Transverse colon (tissue), 4 donors: ENCODE results near the gene STBD1. TPM values are rescaled to one million over a fixed set of nuclear protein-coding genes. Genes with fewer than 3 reads are reported as not detected.

Experiments used
- DNase-seq: peaks from one replicate; pipeline ENCODE4 v3.0.0-alpha.2; 2019
- H3K27ac ChIP-seq, 4 donors: fragments of 200-600 bp; sonication (generic); 2 replicates each; pipeline ENCODE4 v1.5.1; 2016 to 2018; ENCODE audit warnings: inconsistent platforms in 4 of 4
- H3K27me3 ChIP-seq: fragments of 200-600 bp; sonication (generic); 2 replicates; pipeline ENCODE4 v1.5.1; 2017; ENCODE audit warnings: inconsistent platforms
- H3K36me3 ChIP-seq, 4 donors: fragments of 200-600 bp; sonication (generic); 2 replicates each; pipeline ENCODE4 v1.5.1; 2017 to 2019; ENCODE audit warnings: inconsistent platforms in 4 of 4
- H3K4me1 ChIP-seq, 4 donors: fragments of 200-600 bp; sonication (generic); 2 replicates each; pipeline ENCODE4 v1.5.1; 2017 to 2020; ENCODE audit warnings: inconsistent platforms in 4 of 4
- H3K4me3 ChIP-seq, 4 donors: fragments of 200-600 bp; sonication (generic); 1 replicate in 1 of 4; 2 replicates in 3 of 4; pipeline versions ENCODE4 v1.5.1 to v1.6.1; 2017 to 2019; ENCODE audit warnings: inconsistent platforms in 4 of 4
- H3K9me3 ChIP-seq, 2 donors: fragments of 200-600 bp; sonication (generic); 2 replicates each; pipeline ENCODE4 v1.5.1; 2017 to 2019; ENCODE audit warnings: inconsistent platforms in 2 of 2
- EP300 ChIP-seq: sonication (generic); formaldehyde crosslinking; IDR thresholded peaks from one replicate; pipeline ENCODE4 v1.6.1; 2017; ENCODE audit warnings: antibody characterized with exemption, low read depth
- POLR2A ChIP-seq: fragments of 450-650 bp; IDR thresholded peaks from one replicate; pipeline ENCODE4 v1.6.1; 2016; ENCODE audit warnings: antibody characterized with exemption, mild to moderate bottlenecking, moderate library complexity
- POLR2AphosphoS5 ChIP-seq, 3 donors: sonication (generic); formaldehyde crosslinking; IDR thresholded peaks; one replicate each; pipeline ENCODE4 v1.6.1; 2016; ENCODE audit warnings: antibody characterized with exemption in 3 of 3
- WGBS, 2 donors: methylation state at CpG; one replicate each; pipeline ENCODE4 v1.1.5; 2018; ENCODE audit warnings: low coverage in 1 of 2; 5-methylcytosine and 5-hydroxymethylcytosine counted together
- in situ Hi-C, 4 donors: fragments of 200-750 bp; cut with MboI; loops; one replicate each; pipeline versions ENCODE4 v1.15.0 to v1.15.1; 2017; ENCODE audit warnings: low sequenced_read_pairs in 3 of 4, low pct_ligation_motif_present in 1 of 4, low pct_unique_long_range_greater_than_20kb in 1 of 4
- intact Hi-C: fragments of 100-400 bp; cut with DNase I; formaldehyde crosslinking; loops from one replicate; pipeline ENCODE4 v1.15.1; 2023; ENCODE audit warnings: low total_unique reads
- total RNA-seq, 4 donors: library from RNA; depleted of rRNA; stranded (reverse); fragments of >200 nt; gene quantifications; one replicate each; pipeline ENCODE4 v1.1.0, GENCODE V29; 2016
- TF ChIP-seq, protein P1 (sequence below), 5 experiments: fragments of 200-600 bp in 3 of 5; fragments of 450-650 bp in 2 of 5; sonication (generic) in 3 of 5; IDR thresholded peaks; 1 replicate in 2 of 5; 2 replicates in 3 of 5; pipeline ENCODE4 v1.5.1; 2016 to 2017; ENCODE audit warnings: antibody characterized with exemption in 5 of 5, inconsistent platforms in 3 of 5, mild to moderate bottlenecking in 2 of 5, moderate library complexity in 1 of 5

The STBD1 gene
- total RNA-seq, 4 donors from 2014 or later, result 5.4 to 48.7 (median 17.0) TPM

- Histone ChIP-seq H3K4me3 (no peak overlapping the region), H3K27me3 (no peaks in the 10 kb centered on the region)
Observed at GRCh38 chr4:76298227-76298626, 8.3 kb upstream of the STBD1 start.

DNA sequence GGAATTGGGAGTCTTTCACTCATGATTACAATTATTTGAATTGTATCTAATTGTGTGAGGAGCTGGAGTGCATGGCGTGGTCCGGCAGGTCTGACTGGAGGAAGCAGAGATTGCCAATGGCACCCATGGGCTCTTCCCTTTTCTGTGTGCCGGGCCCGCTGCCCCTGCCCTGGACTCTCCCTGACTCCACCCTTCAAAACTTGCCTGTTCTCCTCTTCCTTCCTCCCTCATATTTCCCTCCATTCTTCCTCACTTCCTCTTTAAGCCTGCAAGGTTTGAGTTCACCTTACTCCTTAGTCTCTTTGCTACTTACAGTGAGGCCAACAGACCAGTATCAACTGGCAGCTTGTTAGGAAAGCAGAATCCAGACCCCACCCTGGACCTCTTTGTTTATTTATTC is 6.5 kb upstream of the STBD1 start:
- peaks cover 0 to 27% (median 0%) of the 10 kb centered on the region in 4 donors for H3K4me1 ChIP-seq
- DNase-seq, result no peak
- no peaks in the 10 kb centered on the region for H3K9me3 ChIP-seq
- in situ Hi-C loops (no loop called here), intact Hi-C loops (loop anchor here (10.0 kb wide), 1 partner anchor 125 kb away; no protein-coding TSS in a partner anchor)
- TF ChIP-seq EP300, result no peak
- TF ChIP-seq, protein P1, sequence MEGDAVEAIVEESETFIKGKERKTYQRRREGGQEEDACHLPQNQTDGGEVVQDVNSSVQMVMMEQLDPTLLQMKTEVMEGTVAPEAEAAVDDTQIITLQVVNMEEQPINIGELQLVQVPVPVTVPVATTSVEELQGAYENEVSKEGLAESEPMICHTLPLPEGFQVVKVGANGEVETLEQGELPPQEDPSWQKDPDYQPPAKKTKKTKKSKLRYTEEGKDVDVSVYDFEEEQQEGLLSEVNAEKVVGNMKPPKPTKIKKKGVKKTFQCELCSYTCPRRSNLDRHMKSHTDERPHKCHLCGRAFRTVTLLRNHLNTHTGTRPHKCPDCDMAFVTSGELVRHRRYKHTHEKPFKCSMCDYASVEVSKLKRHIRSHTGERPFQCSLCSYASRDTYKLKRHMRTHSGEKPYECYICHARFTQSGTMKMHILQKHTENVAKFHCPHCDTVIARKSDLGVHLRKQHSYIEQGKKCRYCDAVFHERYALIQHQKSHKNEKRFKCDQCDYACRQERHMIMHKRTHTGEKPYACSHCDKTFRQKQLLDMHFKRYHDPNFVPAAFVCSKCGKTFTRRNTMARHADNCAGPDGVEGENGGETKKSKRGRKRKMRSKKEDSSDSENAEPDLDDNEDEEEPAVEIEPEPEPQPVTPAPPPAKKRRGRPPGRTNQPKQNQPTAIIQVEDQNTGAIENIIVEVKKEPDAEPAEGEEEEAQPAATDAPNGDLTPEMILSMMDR (IDR thresholded peaks at IDR 0.05), result no peak
- no peak for TF ChIP-seq POLR2A
- H3K27me3 ChIP-seq, result no peaks in the 10 kb centered on the region
- H3K36me3 ChIP-seq, result no peaks in the 10 kb centered on the region
- H3K4me3 ChIP-seq, result no peak overlapping the region
- H3K27ac ChIP-seq, result no peak overlapping the region
- 42 to 69% methylated on average over 2 to 4 of the region's 4 CpGs for WGBS, 2 donors

More at GRCh38 chr4:76298227-76298626, 8.3 kb upstream of the STBD1 start:
- no peak for DNase-seq
- no peaks in the 10 kb centered on the region for H3K36me3 ChIP-seq
- in situ Hi-C loops (no loop called here), intact Hi-C loops (no loop called here)
- H3K4me1 ChIP-seq, result peaks cover 0 to 22% (median 0%) of the 10 kb centered on the region in 4 donors
- TF ChIP-seq EP300, result no peak
- TF ChIP-seq, protein P1 (IDR thresholded peaks at IDR 0.05), result no peak
- H3K27ac ChIP-seq, result no peak overlapping the region
- no peaks in the 10 kb centered on the region for H3K9me3 ChIP-seq

DNA sequence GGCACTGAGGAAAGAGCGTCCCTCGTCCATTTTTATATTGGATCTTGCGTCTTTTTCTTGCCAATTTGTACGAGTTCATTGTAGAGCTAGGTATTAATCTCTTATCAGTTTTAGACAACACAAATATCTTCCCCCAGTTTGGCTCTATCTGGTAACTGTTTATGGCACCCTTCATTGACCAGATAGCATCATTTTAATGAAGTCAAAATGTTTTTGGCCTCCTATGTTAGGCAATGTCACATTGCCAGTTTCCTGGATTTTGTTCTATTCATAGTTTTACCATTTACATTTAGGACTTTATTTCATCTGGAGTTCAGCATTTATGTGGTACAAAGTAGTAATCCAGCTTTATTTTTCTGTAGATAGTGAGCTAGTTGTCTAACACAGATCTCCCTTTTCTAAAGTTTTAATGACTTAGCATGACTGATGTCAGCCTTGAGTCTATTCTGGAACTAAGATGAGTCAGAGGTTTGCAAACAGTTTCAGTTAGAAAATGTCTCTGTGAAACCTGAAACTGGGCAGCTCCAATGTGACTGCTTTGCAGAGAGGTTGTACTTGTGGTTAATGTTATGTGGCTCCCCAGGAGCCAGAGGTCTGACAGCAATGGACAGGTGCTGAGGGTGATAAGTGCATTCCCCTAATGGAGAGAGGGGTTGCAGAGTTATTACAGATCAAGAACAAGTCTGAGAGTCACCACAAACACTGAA is 5.3 kb upstream of the STBD1 start:
- WGBS, 2 donors, result 93 to 96% methylated on average over 4 of the region's 4 CpGs
- Histone ChIP-seq H3K4me3 (no peak overlapping the region), H3K27me3 (no peaks in the 10 kb centered on the region), H3K9me3 (no peaks in the 10 kb centered on the region), H3K4me1 (peaks cover 4 to 34% (median 5%) of the 10 kb centered on the region in 4 donors), H3K27ac (peak overlapping the region; percentile 15 to 55 (median 46)), H3K36me3 (no peaks in the 10 kb centered on the region)
- DNase-seq, result no peak
- TF ChIP-seq POLR2AphosphoS5 (IDR thresholded peaks at IDR 0.05) (peak in 1 of 3 donors; percentile 24), POLR2A (no peak)
- intact Hi-C loops, result loop anchor here (10.0 kb wide), 1 partner anchor 126 kb away; no protein-coding TSS in a partner anchor
- in situ Hi-C loops, result no loop called here

GRCh38 chr4:76301775-76302162 is 4.8 kb upstream of the STBD1 start:
- TF ChIP-seq POLR2A (no peak), EP300 (no peak), POLR2AphosphoS5 (IDR thresholded peaks at IDR 0.05) (no peak)
- TF ChIP-seq, protein P1 (IDR thresholded peaks at IDR 0.05), result no peak
- Histone ChIP-seq H3K36me3 (no peaks in the 10 kb centered on the region), H3K9me3 (no peaks in the 10 kb centered on the region), H3K27me3 (no peaks in the 10 kb centered on the region), H3K4me3 (no peak overlapping the region), H3K4me1 (peaks cover 4 to 34% (median 5%) of the 10 kb centered on the region in 4 donors), H3K27ac (peak overlapping the region; percentile 15 to 55 (median 46))
- 33 to 35% methylated on average over 1 of the region's 1 CpG for WGBS, 2 donors
- no peak for DNase-seq
- in situ Hi-C loops (no loop called here), intact Hi-C loops (loop anchor here (10.0 kb wide), 1 partner anchor 127 kb away; no protein-coding TSS in a partner anchor)
